HCT116 (cell line): Measurements from ENCODE around the gene FFAR4.

Experiments
- CEBPB ChIP-seq: IDR thresholded peaks from 2 replicates; pipeline ENCODE4 v1.6.1; 2012; ENCODE audit warnings: low read depth
- CTCF ChIP-seq, 3 experiments: fragments of 200-600 bp in 1 of 3; sonication (generic) in 1 of 3; IDR thresholded peaks in 2 of 3; conservative IDR thresholded peaks in 1 of 3; 2 replicates each; pipeline ENCODE4 v1.5.1; 2012 to 2017; ENCODE audit warnings: low read depth in 2 of 3, low read length in 2 of 3, antibody characterized with exemption in 1 of 3, borderline replicate concordance in 1 of 3, control low read depth in 1 of 3, mild to moderate bottlenecking in 1 of 3, mixed read lengths in 1 of 3, mixed run types in 1 of 3, moderate library complexity in 1 of 3; ENCODE audit not compliant: insufficient read depth in 1 of 3
- EGR1 ChIP-seq: IDR thresholded peaks from 2 replicates; pipeline ENCODE4 v1.6.1; 2012; ENCODE audit warnings: low read depth
- EZH2 ChIP-seq: fragments of 200-600 bp; sonication (generic); IDR thresholded peaks from 2 replicates; pipeline ENCODE4 v1.6.1; 2017; ENCODE audit warnings: antibody characterized with exemption, mixed run types
- EZH2phosphoT487 ChIP-seq: fragments of 200-600 bp; IDR thresholded peaks from 2 replicates; pipeline ENCODE4 v1.6.1; 2018; ENCODE audit warnings: antibody characterized with exemption, borderline replicate concordance
- FOSL1 ChIP-seq: IDR thresholded peaks from 2 replicates; pipeline ENCODE4 v1.6.1; 2012; ENCODE audit warnings: low read depth
- POLR2A ChIP-seq: IDR thresholded peaks from 2 replicates; pipeline ENCODE4 v1.7.0; 2011; ENCODE audit warnings: borderline replicate concordance; ENCODE audit not compliant: insufficient read depth, insufficient read length; ENCODE audit errors: extremely low read depth
- POLR2AphosphoS5 ChIP-seq: IDR thresholded peaks from 2 replicates; pipeline ENCODE4 v1.6.1; 2011; ENCODE audit warnings: mild to moderate bottlenecking, low read depth, low read length, moderate library complexity
- SIN3A ChIP-seq: IDR thresholded peaks from 2 replicates; pipeline ENCODE4 v1.6.1; 2012; ENCODE audit warnings: low read depth
- YY1 ChIP-seq: IDR thresholded peaks from 2 replicates; pipeline ENCODE4 v1.6.1; 2011; ENCODE audit warnings: low read length, low read depth, moderate library complexity, mild to moderate bottlenecking; ENCODE audit not compliant: insufficient replicate concordance; ENCODE audit errors: extremely low read depth
- ZFX ChIP-seq: fragments of 450-650 bp; IDR thresholded peaks from 2 replicates; pipeline ENCODE4 v1.6.1; 2017
- ZNF274 ChIP-seq: fragments of 200-500 bp; sonication (Bioruptor generic); IDR thresholded peaks from 2 replicates; pipeline ENCODE4 v1.6.1; 2014; ENCODE audit warnings: mild to moderate bottlenecking, low read depth, low read length, inconsistent platforms
- TF ChIP-seq, protein P1 (sequence below): IDR thresholded peaks from 2 replicates; pipeline ENCODE4 v1.6.1; 2012; ENCODE audit warnings: low read depth

DNA sequence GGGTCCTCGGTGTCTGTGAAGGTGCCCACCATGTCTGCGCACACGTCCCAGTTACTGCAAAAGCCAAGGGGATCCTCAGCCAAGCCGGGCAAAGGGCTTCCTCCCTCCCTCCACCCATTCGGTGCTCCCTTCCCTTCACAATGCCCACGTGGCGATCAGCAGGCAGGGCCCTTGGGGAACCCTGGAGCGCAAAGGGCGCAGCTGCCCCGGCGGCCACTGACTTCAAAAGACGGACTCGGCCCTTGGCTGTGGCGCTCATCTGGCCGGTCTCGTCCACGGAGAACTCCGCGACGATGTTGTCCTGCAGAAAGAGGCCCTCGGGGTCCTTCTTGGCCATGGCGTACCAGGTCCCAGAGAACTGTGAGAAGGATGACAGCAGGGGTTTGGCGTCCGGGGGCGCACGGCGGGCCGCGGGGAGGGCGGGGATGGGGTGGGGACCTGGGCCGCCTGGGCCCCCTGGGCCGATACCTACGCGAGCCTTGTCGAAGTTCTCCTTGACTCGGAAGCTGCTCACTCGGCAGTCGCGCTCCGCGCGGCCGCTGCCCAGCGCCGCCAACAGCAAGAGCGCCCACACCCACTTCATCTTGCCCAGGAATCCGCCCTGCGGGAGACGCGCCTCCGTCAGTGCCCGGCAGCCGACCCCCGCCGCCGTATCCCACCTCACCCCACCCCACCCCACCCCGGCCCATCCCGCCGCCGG is 34.1 kb downstream of the FFAR4 start:
- TF ChIP-seq CTCF (IDR thresholded peaks at IDR 0.05 in 2 of 3, conservative IDR thresholded peaks at IDR 0.05 in 1 of 3; ENCODE audit: borderline replicate concordance in 1 of 3, insufficient read depth in 1 of 3, low read depth in 2 of 3, low read length in 2 of 3), result no peak
- TF ChIP-seq EZH2, result no peak
- TF ChIP-seq, protein P1, sequence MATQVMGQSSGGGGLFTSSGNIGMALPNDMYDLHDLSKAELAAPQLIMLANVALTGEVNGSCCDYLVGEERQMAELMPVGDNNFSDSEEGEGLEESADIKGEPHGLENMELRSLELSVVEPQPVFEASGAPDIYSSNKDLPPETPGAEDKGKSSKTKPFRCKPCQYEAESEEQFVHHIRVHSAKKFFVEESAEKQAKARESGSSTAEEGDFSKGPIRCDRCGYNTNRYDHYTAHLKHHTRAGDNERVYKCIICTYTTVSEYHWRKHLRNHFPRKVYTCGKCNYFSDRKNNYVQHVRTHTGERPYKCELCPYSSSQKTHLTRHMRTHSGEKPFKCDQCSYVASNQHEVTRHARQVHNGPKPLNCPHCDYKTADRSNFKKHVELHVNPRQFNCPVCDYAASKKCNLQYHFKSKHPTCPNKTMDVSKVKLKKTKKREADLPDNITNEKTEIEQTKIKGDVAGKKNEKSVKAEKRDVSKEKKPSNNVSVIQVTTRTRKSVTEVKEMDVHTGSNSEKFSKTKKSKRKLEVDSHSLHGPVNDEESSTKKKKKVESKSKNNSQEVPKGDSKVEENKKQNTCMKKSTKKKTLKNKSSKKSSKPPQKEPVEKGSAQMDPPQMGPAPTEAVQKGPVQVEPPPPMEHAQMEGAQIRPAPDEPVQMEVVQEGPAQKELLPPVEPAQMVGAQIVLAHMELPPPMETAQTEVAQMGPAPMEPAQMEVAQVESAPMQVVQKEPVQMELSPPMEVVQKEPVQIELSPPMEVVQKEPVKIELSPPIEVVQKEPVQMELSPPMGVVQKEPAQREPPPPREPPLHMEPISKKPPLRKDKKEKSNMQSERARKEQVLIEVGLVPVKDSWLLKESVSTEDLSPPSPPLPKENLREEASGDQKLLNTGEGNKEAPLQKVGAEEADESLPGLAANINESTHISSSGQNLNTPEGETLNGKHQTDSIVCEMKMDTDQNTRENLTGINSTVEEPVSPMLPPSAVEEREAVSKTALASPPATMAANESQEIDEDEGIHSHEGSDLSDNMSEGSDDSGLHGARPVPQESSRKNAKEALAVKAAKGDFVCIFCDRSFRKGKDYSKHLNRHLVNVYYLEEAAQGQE, result no peak
- no peak for TF ChIP-seq ZNF274
- TF ChIP-seq FOSL1, result no peak
- TF ChIP-seq CEBPB, result no peak
- no peak for TF ChIP-seq POLR2A
- no peak for TF ChIP-seq EZH2phosphoT487
- TF ChIP-seq POLR2AphosphoS5, result no peak
- no peak for TF ChIP-seq YY1
- TF ChIP-seq SIN3A, result no peak
- TF ChIP-seq EGR1, result no peak
- no peak for TF ChIP-seq ZFX
